Fibroblast of gingiva (primary cell): ENCODE measurements around the gene BRD7.

Experiments used
- DNase-seq: peaks from one replicate; pipeline ENCODE4 v3.0.0-alpha.2; 2011; ENCODE audit warnings: low read depth

The BRD7 gene

GRCh38 chr16:50389900-50390299, 21.1 kb upstream of the BRD7 start:
- no peak for DNase-seq

GRCh38 chr16:50388496-50388895, 19.7 kb upstream of the BRD7 start:
- DNase-seq, result no peak

GRCh38 chr16:50386774-50387173, 18.0 kb upstream of the BRD7 start:
- DNase-seq, result no peak

GRCh38 chr16:50386139-50386538, 17.4 kb upstream of the BRD7 start:
- DNase-seq, result no peak

- no peak for DNase-seq
Measured at GRCh38 chr16:50384500-50385135, 15.8 kb upstream of the BRD7 start.

- no peak for DNase-seq
Measured at GRCh38 chr16:50381679-50382440, 13.1 kb upstream of the BRD7 start.

- no peak for DNase-seq
Measured at GRCh38 chr16:50378417-50378816, 9.6 kb upstream of the BRD7 start.

GRCh38 chr16:50377001-50377400, 8.2 kb upstream of the BRD7 start:
- DNase-seq, result no peak

- no peak for DNase-seq
Measured at GRCh38 chr16:50373780-50374179, 5.0 kb upstream of the BRD7 start.

GRCh38 chr16:50373345-50373701, 4.5 kb upstream of the BRD7 start:
- no peak for DNase-seq

GRCh38 chr16:50372611-50373344, 4.0 kb upstream of the BRD7 start:
- DNase-seq, result peak; percentile 47

GRCh38 chr16:50371936-50372595, 3.3 kb upstream of the BRD7 start:
- DNase-seq, result no peak

GRCh38 chr16:50371036-50371716, 2.4 kb upstream of the BRD7 start:
- no peak for DNase-seq

- DNase-seq, result no peak
Measured at GRCh38 chr16:50369133-50369804, 481 bp upstream of the BRD7 start.

GRCh38 chr16:50367777-50368409, 895 bp downstream of the BRD7 start:
- DNase-seq, result no peak

- DNase-seq, result no peak
Measured at GRCh38 chr16:50365791-50366575, 2.8 kb downstream of the BRD7 start.

- no peak for DNase-seq
Measured at GRCh38 chr16:50363656-50364055, 5.1 kb downstream of the BRD7 start.

- DNase-seq, result no peak
Measured at GRCh38 chr16:50360779-50361178, 8.0 kb downstream of the BRD7 start.

- peak; percentile 25 for DNase-seq
Measured at GRCh38 chr16:50360033-50360778, 8.6 kb downstream of the BRD7 start.
